Measurements from ENCODE around the gene IFT122.
"Not testable (repeated sequence)": the region's sequence is repeated elsewhere in the genome, so short reads cannot be mapped to it uniquely, and the experiment has no call there.

The IFT122 gene

GRCh38 chr3:129515821-129516432, 75.9 kb downstream of the IFT122 start:
- DNase-seq (ENCODE audit: extremely low read depth in 1 of 2, low read depth in 1 of 2): not testable (repeated sequence)

- DNase-seq (ENCODE audit: extremely low read depth in 1 of 2, low read depth in 1 of 2): no peak
Measured at GRCh38 chr3:129517516-129517915, 77.5 kb downstream of the IFT122 start.

GRCh38 chr3:129518038-129518561, 78.1 kb downstream of the IFT122 start:
- no peak for DNase-seq (ENCODE audit: extremely low read depth in 1 of 2, low read depth in 1 of 2)

GRCh38 chr3:129518581-129518980, 78.6 kb downstream of the IFT122 start:
- no peak for DNase-seq (ENCODE audit: extremely low read depth in 1 of 2, low read depth in 1 of 2)

- DNase-seq (ENCODE audit: extremely low read depth in 1 of 2, low read depth in 1 of 2): no peak
Measured at GRCh38 chr3:129519449-129519848, 79.4 kb downstream of the IFT122 start.

- DNase-seq (ENCODE audit: extremely low read depth in 1 of 2, low read depth in 1 of 2): no peak
Measured at GRCh38 chr3:129519896-129520715, 80.1 kb downstream of the IFT122 start.

- DNase-seq (ENCODE audit: extremely low read depth in 1 of 2, low read depth in 1 of 2): no peak
Measured at GRCh38 chr3:129520960-129521359, 80.9 kb downstream of the IFT122 start.

- no peak for DNase-seq (ENCODE audit: extremely low read depth in 1 of 2, low read depth in 1 of 2)
Measured at GRCh38 chr3:129521611-129522010, 81.6 kb downstream of the IFT122 start.

- no peak for DNase-seq (ENCODE audit: extremely low read depth in 1 of 2, low read depth in 1 of 2)
Measured at GRCh38 chr3:129522953-129523352, 82.9 kb downstream of the IFT122 start.

- no peak for DNase-seq (ENCODE audit: extremely low read depth in 1 of 2, low read depth in 1 of 2)
Measured at GRCh38 chr3:129524081-129524480, 84.1 kb downstream of the IFT122 start.

GRCh38 chr3:129525341-129525968, 85.4 kb downstream of the IFT122 start:
- peak in 1 of 2 donors; percentile 10 for DNase-seq (ENCODE audit: extremely low read depth in 1 of 2, low read depth in 1 of 2)

- DNase-seq (ENCODE audit: extremely low read depth in 1 of 2, low read depth in 1 of 2): no peak
Measured at GRCh38 chr3:129526121-129526900, 86.3 kb downstream of the IFT122 start.

- no peak for DNase-seq (ENCODE audit: extremely low read depth in 1 of 2, low read depth in 1 of 2)
Measured at GRCh38 chr3:129527262-129527661, 87.2 kb downstream of the IFT122 start.

- no peak for DNase-seq (ENCODE audit: extremely low read depth in 1 of 2, low read depth in 1 of 2)
Measured at GRCh38 chr3:129528589-129529100, 88.6 kb downstream of the IFT122 start, which contains the start of gene RHO. TSS of gene RHO (plus strand) at chr3:129528639. CDS start at chr3:129528734, 95 bp downstream.

- DNase-seq (ENCODE audit: extremely low read depth in 1 of 2, low read depth in 1 of 2): no peak
Measured at GRCh38 chr3:129529436-129530210, 89.6 kb downstream of the IFT122 start.

GRCh38 chr3:129530251-129530791, 90.3 kb downstream of the IFT122 start:
- DNase-seq (ENCODE audit: extremely low read depth in 1 of 2, low read depth in 1 of 2): no peak

- DNase-seq (ENCODE audit: extremely low read depth in 1 of 2, low read depth in 1 of 2): no peak
Measured at GRCh38 chr3:129530821-129531220, 90.8 kb downstream of the IFT122 start.

GRCh38 chr3:129531699-129532098, 91.7 kb downstream of the IFT122 start:
- no peak for DNase-seq (ENCODE audit: extremely low read depth in 1 of 2, low read depth in 1 of 2)

GRCh38 chr3:129532261-129532660, 92.2 kb downstream of the IFT122 start:
- DNase-seq (ENCODE audit: extremely low read depth in 1 of 2, low read depth in 1 of 2): no peak

Measured in stimulated activated CD8-positive, alpha-beta memory T cell treated with anti-CD3 and anti-CD28 coated beads, Interleukin-7, amount 100 ng/mL, for 48 hours (primary cell).